ENCODE results near the gene ADAMTS16. TPM values are rescaled to one million over a fixed set of nuclear protein-coding genes. Genes with fewer than 3 reads are reported as not detected.

The ADAMTS16 gene
- total and polyA plus RNA-seq, 2 experiments from 2014 or later, result 2.8 to 15.4 TPM

DNA sequence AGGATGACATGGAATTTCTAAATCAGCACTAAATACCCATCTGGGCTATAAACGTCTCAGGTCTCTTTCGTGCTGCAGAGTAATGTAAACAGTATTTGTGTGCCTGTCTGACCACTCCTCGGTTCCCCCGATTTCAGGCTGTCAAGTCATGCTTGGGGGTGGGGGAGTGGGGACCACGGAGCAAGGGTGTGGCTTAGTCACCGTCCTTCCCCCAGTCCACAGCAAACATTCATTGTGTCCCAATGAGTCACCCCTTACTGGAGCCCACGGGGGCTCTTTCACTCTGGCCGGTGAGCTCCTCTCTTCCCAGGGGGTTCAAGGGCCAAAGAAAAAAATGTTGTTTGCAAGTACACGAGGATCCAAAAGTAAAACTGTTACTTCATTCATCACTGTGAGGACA is 210.0 kb downstream of the ADAMTS16 start:
- DNase-seq (ENCODE audit: low spot score), result no peak
- no peak overlapping the region for H3K27ac Mint-ChIP-seq

DNA sequence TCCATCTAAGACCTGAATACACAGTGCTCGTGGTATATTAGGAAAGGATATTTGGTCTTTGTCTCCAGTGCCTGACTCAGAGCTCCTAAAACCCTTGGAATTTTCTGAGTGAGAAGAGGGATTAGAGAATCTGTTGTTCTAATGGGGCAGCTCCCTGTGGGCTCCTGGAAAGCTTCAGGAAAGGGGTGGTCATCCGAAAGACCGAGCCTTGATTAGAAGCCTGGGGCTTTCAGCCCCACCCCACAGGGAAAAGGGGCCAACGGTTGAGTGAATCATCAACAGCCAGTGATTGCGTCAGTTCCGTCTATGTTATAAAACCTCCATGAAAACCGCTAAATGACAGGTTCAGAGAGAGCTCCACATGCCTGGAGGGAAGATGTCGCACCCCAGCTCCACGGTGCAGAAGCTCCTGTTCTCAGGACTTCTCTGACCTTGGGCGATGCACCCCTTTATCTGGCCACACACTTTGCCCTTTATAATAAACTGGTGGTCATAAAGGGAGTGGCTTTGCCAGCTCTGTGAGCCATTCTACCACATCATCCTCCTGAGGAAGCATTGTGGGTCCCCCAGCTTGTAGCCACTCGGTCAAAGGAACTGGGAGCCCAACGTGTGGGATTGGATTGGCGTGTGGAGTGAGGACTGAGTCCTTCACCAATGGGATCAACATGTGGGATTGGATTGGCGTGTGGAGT is 211.3 kb downstream of the ADAMTS16 start:
- no peak overlapping the region for H3K27ac ChIP-seq (ENCODE audit: low read depth)
- H3K4me1 ChIP-seq (ENCODE audit: insufficient read depth), result no peaks in the 10 kb centered on the region
- H3F3A ChIP-seq (replicated peaks; ENCODE audit: low read depth), result no peaks in the 10 kb centered on the region
- Mint-ChIP-seq H3K4me3 (no peak overlapping the region), H3K27me3 (ENCODE audit: insufficient read depth, low read depth, poor library complexity) (peaks cover 5% of the 10 kb centered on the region), H3K4me1 (peaks cover 8% of the 10 kb centered on the region), H3K36me3 (ENCODE audit: low read depth) (no peaks in the 10 kb centered on the region; the same call in 2 of the 3 replicates), H3K9me3 (no peaks in the 10 kb centered on the region; the same call in 2 of the 3 replicates), H3K27ac (no peak overlapping the region; the same call in 1 of the 2 replicates)
- no peak for DNase-seq (ENCODE audit: low spot score)
- H4K20me1 ChIP-seq (replicated peaks; ENCODE audit: insufficient read depth), result no peaks in the 10 kb centered on the region
- H3K4me2 ChIP-seq, result no peak overlapping the region
- H3K4me3 ChIP-seq, result no peak overlapping the region
- H3K79me2 ChIP-seq (replicated peaks; ENCODE audit: insufficient read depth), result no peaks in the 10 kb centered on the region
- no peak for ATAC-seq
- H3K9me2 ChIP-seq (ENCODE audit: insufficient read depth), result 0 out of 2 replicates have a peak, but pooled peaks cover 8% of the 10 kb centered on the region
- H3K27me3 ChIP-seq (ENCODE audit: insufficient read depth), result no peaks in the 10 kb centered on the region
- H3K36me3 ChIP-seq (ENCODE audit: insufficient read depth), result no peaks in the 10 kb centered on the region
- H2AFZ ChIP-seq, result no peak overlapping the region
- TF ChIP-seq, protein P1, sequence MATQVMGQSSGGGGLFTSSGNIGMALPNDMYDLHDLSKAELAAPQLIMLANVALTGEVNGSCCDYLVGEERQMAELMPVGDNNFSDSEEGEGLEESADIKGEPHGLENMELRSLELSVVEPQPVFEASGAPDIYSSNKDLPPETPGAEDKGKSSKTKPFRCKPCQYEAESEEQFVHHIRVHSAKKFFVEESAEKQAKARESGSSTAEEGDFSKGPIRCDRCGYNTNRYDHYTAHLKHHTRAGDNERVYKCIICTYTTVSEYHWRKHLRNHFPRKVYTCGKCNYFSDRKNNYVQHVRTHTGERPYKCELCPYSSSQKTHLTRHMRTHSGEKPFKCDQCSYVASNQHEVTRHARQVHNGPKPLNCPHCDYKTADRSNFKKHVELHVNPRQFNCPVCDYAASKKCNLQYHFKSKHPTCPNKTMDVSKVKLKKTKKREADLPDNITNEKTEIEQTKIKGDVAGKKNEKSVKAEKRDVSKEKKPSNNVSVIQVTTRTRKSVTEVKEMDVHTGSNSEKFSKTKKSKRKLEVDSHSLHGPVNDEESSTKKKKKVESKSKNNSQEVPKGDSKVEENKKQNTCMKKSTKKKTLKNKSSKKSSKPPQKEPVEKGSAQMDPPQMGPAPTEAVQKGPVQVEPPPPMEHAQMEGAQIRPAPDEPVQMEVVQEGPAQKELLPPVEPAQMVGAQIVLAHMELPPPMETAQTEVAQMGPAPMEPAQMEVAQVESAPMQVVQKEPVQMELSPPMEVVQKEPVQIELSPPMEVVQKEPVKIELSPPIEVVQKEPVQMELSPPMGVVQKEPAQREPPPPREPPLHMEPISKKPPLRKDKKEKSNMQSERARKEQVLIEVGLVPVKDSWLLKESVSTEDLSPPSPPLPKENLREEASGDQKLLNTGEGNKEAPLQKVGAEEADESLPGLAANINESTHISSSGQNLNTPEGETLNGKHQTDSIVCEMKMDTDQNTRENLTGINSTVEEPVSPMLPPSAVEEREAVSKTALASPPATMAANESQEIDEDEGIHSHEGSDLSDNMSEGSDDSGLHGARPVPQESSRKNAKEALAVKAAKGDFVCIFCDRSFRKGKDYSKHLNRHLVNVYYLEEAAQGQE (IDR thresholded peaks at IDR 0.05; ENCODE audit: unreplicated experiment), result no peak
- no peak for TF ChIP-seq EZH2 (IDR thresholded peaks at IDR 0.05; ENCODE audit: low read depth, unreplicated experiment)
- TF ChIP-seq POLR2AphosphoS5 (IDR thresholded peaks at IDR 0.05; ENCODE audit: low read depth), result no peak
- no peak for TF ChIP-seq JUNB (IDR thresholded peaks at IDR 0.05; ENCODE audit: unreplicated experiment)
- TF ChIP-seq ZNF114 (CRISPR knock-in tag; IDR thresholded peaks at IDR 0.05), result no peak
- TF ChIP-seq CREB1 (CRISPR knock-in tag; IDR thresholded peaks at IDR 0.05; ENCODE audit: low read depth), result no peak
- TF ChIP-seq, protein P2, sequence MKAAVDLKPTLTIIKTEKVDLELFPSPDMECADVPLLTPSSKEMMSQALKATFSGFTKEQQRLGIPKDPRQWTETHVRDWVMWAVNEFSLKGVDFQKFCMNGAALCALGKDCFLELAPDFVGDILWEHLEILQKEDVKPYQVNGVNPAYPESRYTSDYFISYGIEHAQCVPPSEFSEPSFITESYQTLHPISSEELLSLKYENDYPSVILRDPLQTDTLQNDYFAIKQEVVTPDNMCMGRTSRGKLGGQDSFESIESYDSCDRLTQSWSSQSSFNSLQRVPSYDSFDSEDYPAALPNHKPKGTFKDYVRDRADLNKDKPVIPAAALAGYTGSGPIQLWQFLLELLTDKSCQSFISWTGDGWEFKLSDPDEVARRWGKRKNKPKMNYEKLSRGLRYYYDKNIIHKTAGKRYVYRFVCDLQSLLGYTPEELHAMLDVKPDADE (IDR thresholded peaks at IDR 0.05), result no peak
- no peak for TF ChIP-seq STAT1 (IDR thresholded peaks at IDR 0.05; ENCODE audit: unreplicated experiment)
- no peak for TF ChIP-seq EZH2phosphoT487 (IDR thresholded peaks at IDR 0.05; ENCODE audit: unreplicated experiment)
- TF ChIP-seq, protein P3, sequence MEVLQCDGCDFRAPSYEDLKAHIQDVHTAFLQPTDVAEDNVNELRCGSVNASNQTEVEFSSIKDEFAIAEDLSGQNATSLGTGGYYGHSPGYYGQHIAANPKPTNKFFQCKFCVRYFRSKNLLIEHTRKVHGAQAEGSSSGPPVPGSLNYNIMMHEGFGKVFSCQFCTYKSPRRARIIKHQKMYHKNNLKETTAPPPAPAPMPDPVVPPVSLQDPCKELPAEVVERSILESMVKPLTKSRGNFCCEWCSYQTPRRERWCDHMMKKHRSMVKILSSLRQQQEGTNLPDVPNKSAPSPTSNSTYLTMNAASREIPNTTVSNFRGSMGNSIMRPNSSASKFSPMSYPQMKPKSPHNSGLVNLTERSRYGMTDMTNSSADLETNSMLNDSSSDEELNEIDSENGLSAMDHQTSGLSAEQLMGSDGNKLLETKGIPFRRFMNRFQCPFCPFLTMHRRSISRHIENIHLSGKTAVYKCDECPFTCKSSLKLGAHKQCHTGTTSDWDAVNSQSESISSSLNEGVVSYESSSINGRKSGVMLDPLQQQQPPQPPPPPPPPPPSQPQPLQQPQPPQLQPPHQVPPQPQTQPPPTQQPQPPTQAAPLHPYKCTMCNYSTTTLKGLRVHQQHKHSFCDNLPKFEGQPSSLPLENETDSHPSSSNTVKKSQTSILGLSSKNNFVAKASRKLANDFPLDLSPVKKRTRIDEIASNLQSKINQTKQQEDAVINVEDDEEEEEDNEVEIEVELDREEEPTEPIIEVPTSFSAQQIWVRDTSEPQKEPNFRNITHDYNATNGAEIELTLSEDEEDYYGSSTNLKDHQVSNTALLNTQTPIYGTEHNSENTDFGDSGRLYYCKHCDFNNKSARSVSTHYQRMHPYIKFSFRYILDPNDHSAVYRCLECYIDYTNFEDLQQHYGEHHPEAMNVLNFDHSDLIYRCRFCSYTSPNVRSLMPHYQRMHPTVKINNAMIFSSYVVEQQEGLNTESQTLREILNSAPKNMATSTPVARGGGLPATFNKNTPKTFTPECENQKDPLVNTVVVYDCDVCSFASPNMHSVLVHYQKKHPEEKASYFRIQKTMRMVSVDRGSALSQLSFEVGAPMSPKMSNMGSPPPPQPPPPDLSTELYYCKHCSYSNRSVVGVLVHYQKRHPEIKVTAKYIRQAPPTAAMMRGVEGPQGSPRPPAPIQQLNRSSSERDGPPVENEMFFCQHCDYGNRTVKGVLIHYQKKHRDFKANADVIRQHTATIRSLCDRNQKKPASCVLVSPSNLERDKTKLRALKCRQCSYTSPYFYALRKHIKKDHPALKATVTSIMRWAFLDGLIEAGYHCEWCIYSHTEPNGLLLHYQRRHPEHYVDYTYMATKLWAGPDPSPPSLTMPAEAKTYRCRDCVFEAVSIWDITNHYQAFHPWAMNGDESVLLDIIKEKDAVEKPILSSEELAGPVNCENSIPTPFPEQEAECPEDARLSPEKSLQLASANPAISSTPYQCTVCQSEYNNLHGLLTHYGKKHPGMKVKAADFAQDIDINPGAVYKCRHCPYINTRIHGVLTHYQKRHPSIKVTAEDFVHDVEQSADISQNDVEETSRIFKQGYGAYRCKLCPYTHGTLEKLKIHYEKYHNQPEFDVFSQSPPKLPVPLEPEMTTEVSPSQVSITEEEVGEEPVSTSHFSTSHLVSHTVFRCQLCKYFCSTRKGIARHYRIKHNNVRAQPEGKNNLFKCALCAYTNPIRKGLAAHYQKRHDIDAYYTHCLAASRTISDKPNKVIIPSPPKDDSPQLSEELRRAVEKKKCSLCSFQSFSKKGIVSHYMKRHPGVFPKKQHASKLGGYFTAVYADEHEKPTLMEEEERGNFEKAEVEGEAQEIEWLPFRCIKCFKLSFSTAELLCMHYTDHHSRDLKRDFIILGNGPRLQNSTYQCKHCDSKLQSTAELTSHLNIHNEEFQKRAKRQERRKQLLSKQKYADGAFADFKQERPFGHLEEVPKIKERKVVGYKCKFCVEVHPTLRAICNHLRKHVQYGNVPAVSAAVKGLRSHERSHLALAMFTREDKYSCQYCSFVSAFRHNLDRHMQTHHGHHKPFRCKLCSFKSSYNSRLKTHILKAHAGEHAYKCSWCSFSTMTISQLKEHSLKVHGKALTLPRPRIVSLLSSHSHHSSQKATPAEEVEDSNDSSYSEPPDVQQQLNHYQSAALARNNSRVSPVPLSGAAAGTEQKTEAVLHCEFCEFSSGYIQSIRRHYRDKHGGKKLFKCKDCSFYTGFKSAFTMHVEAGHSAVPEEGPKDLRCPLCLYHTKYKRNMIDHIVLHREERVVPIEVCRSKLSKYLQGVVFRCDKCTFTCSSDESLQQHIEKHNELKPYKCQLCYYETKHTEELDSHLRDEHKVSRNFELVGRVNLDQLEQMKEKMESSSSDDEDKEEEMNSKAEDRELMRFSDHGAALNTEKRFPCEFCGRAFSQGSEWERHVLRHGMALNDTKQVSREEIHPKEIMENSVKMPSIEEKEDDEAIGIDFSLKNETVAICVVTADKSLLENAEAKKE (CRISPR knock-in tag; IDR thresholded peaks at IDR 0.05), result no peak
- TF ChIP-seq NANOG (IDR thresholded peaks at IDR 0.05; ENCODE audit: borderline replicate concordance), result no peak

More for the DNA sequence above, 210.0 kb downstream of the ADAMTS16 start:
- H3K79me2 ChIP-seq (replicated peaks; ENCODE audit: insufficient read depth), result no peaks in the 10 kb centered on the region
- no peak overlapping the region for H3K4me3 ChIP-seq
- H3K27me3 ChIP-seq (ENCODE audit: insufficient read depth), result no peaks in the 10 kb centered on the region
- no peaks in the 10 kb centered on the region for H3K36me3 ChIP-seq (ENCODE audit: insufficient read depth)
- H3K4me1 ChIP-seq (ENCODE audit: insufficient read depth), result no peaks in the 10 kb centered on the region
- 0 out of 2 replicates have a peak, but pooled peaks cover 8% of the 10 kb centered on the region for H3K9me2 ChIP-seq (ENCODE audit: insufficient read depth)
- TF ChIP-seq ZNF331 (CRISPR knock-in tag; IDR thresholded peaks at IDR 0.05; ENCODE audit: low read depth), result no peak
- H3F3A ChIP-seq (replicated peaks; ENCODE audit: low read depth), result no peaks in the 10 kb centered on the region
- H3K4me2 ChIP-seq, result no peak overlapping the region
- no peaks in the 10 kb centered on the region for H4K20me1 ChIP-seq (replicated peaks; ENCODE audit: insufficient read depth)
- H3K4me3 Mint-ChIP-seq, result no peak overlapping the region
- H3K36me3 Mint-ChIP-seq (ENCODE audit: low read depth), result no peaks in the 10 kb centered on the region; the same call in 2 of the 3 replicates
- H3K27ac ChIP-seq (ENCODE audit: low read depth), result no peak overlapping the region
- peaks cover 7% of the 10 kb centered on the region for H3K27me3 Mint-ChIP-seq (ENCODE audit: insufficient read depth, low read depth, poor library complexity)
- H3K4me1 Mint-ChIP-seq, result peaks cover 8% of the 10 kb centered on the region
- no peaks in the 10 kb centered on the region; the same call in 2 of the 3 replicates for H3K9me3 Mint-ChIP-seq
- H2AFZ ChIP-seq, result no peak overlapping the region
- ATAC-seq, result no peak
